Skeletal muscle tissue (tissue), 4 donors: Measurements from ENCODE around the gene PRKG1. TPM values are rescaled to one million over a fixed set of nuclear protein-coding genes. Genes with fewer than 3 reads are reported as not detected.

Source experiments
- H3K27ac ChIP-seq: one replicate; pipeline ENCODE4 v1.7.0; 2013; ENCODE audit warnings: mild to moderate bottlenecking, low read depth, low read length, inconsistent platforms
- H3K27me3 ChIP-seq, 3 donors: one replicate each; pipeline ENCODE4 v1.7.0; 2013; ENCODE audit warnings: low read length in 3 of 3; ENCODE audit not compliant: control insufficient read depth in 3 of 3, insufficient read depth in 3 of 3
- H3K36me3 ChIP-seq, 3 donors: one replicate each; pipeline ENCODE4 v1.7.0; 2013; ENCODE audit warnings: low read length in 3 of 3; ENCODE audit not compliant: control insufficient read depth in 3 of 3, insufficient read depth in 3 of 3
- H3K4me1 ChIP-seq, 3 donors: one replicate each; pipeline ENCODE4 v1.7.0; 2013; ENCODE audit warnings: low read length in 3 of 3, mild to moderate bottlenecking in 3 of 3; ENCODE audit not compliant: control insufficient read depth in 3 of 3, insufficient read depth in 3 of 3
- H3K4me3 ChIP-seq, 3 donors: one replicate each; pipeline ENCODE4 v1.7.0; 2013; ENCODE audit warnings: low read length in 3 of 3
- H3K9ac ChIP-seq, 3 donors: one replicate each; pipeline ENCODE4 v1.7.0; 2013; ENCODE audit warnings: low read length in 3 of 3, mild to moderate bottlenecking in 3 of 3, moderate library complexity in 2 of 3, low read depth in 1 of 3
- H3K9me3 ChIP-seq, 3 donors: one replicate each; pipeline ENCODE4 v1.7.0; 2013; ENCODE audit warnings: low read length in 3 of 3; ENCODE audit not compliant: control insufficient read depth in 3 of 3
- total RNA-seq: library from RNA; depleted of rRNA; stranded (reverse); fragments of >200 nt; gene quantifications from one replicate; pipeline ENCODE4 v1.2.3, GENCODE V29; 2014
- donor health status: Osteomylitis.

The PRKG1 gene
- total RNA-seq, 1 donor from 2014 or later = 44.9 TPM

DNA sequence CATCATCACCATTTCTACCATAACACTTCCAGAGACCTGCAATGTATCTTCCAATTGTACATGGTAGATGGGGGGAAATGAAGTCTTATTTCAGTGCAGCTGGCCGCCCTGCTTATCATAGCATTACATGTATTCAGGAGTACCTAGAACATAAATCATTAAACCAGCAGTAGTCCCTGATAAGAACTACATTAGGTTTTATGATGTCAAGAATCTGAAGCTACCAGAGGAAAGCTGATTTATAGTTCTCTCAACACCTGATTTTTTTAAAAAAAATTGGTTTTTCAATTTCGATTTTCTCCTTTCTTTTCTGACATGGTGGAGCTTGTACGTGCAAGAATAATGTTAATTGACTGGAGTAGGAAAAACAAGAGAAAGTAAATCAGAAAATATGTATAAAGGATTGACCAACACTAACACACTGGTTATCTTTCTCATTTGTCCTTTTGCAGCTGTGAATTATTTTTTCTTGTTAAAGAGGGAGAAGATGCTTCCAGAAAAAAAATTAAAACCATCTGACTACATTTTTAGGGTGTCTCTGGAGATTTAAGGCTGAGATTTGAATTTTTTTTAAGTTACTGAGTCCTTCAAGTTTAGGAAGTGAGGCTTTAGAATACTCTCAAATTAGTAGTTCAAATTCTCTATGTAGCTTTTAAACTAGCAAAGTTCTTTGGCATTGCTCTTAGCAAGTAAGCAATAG, 566.0 kb downstream of the PRKG1 start:
- Histone ChIP-seq H3K27me3 (no peaks in the 10 kb centered on the region), H3K4me3 (no peak overlapping the region), H3K4me1 (peaks cover 0 to 3% (median 0%) of the 10 kb centered on the region in 3 donors), H3K9me3 (no peaks in the 10 kb centered on the region), H3K27ac (no peak overlapping the region), H3K36me3 (no peaks in the 10 kb centered on the region), H3K9ac (no peak overlapping the region)

DNA sequence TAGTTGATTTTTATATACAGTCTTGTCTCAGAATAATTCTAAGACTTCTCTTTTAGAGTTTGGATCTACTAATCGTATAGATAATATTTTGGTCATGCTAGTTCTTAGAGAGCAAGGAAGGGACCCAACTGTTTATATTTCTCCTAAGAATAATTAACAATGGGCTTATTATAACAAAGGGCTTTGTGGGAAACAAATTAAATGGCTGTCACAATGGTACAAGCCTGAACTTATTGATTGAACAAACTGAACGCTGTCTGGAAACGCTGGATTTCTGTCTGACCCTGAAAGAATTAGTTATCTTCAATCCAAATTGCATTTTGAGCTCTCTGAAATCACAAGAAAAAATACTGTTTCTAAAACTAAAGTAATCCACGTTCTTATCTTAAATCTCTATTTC, 568.3 kb downstream of the PRKG1 start:
- Histone ChIP-seq H3K9me3 (no peaks in the 10 kb centered on the region), H3K27ac (no peak overlapping the region), H3K36me3 (no peaks in the 10 kb centered on the region)

DNA sequence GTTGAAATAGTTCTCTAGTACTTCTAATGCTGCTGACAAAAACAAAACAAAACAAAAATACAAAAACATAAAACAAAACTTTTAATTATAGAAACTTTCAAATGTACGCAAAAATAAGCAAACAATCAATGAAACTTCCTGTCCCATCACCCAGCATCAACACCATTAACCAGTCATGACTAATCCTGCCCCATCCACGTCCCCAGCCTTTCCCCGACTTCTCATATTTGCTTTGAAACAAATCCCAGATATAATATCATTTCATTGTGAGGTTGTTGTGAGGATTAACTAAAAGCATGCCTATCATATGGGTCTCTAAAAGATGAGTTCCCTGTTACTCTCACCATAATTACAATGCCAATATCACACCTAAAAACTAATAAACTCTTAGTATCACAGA, 569.4 kb downstream of the PRKG1 start:
- Histone ChIP-seq H3K36me3 (no peaks in the 10 kb centered on the region), H3K4me3 (no peak overlapping the region), H3K27me3 (no peaks in the 10 kb centered on the region), H3K27ac (no peak overlapping the region), H3K9ac (no peak overlapping the region), H3K9me3 (no peaks in the 10 kb centered on the region), H3K4me1 (peaks cover 0 to 3% (median 0%) of the 10 kb centered on the region in 3 donors)

More for the DNA sequence above, 568.3 kb downstream of the PRKG1 start:
- Histone ChIP-seq H3K9ac (no peak overlapping the region), H3K27me3 (no peaks in the 10 kb centered on the region), H3K4me1 (peaks cover 0 to 3% (median 0%) of the 10 kb centered on the region in 3 donors), H3K4me3 (no peak overlapping the region)

DNA sequence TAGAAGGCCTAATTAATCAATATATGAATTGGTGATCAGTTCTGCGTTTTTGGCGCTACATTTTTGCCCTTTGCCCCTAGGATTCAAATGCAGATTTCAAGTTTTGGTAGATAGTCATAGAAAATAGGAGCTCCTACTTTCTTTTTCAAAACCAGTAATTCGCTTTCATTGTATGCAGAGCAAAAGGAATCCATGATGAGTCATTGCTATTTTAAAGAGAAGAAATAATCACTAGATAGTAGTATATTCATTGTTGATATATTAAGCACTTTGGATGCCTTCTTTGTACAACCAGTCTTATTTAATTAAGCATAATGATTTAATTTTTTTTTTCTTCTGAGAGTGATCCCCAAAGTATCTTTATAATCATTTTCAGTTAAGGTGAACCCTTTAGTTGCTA, 574.8 kb downstream of the PRKG1 start:
- Histone ChIP-seq H3K4me1 (no peaks in the 10 kb centered on the region), H3K9ac (no peak overlapping the region), H3K36me3 (no peaks in the 10 kb centered on the region), H3K27me3 (no peaks in the 10 kb centered on the region), H3K27ac (no peak overlapping the region), H3K4me3 (no peak overlapping the region), H3K9me3 (no peaks in the 10 kb centered on the region)

DNA sequence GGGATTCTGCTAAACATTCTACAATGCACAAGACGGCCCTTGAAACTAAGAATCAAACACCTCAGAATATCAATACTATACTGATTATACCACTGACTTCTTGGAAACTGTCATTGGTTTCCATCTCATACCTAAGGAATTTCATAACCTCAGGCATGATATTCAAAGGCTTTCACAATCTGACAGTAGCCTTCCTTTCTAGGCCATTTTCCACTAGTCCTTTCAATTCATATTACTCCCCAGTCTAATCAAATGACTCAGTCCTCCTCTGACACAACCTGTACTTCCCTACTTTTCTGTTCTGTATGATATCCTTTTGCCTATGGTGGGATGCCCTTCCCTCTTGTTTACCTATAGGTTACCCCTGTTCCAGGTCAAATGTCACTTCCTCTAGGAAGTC, 576.8 kb downstream of the PRKG1 start:
- H3K27me3 ChIP-seq = no peaks in the 10 kb centered on the region
- H3K9me3 ChIP-seq = no peaks in the 10 kb centered on the region
- H3K27ac ChIP-seq = no peak overlapping the region
- peaks cover 0 to 4% (median 0%) of the 10 kb centered on the region in 3 donors for H3K4me1 ChIP-seq
- no peak overlapping the region for H3K9ac ChIP-seq
- no peak overlapping the region for H3K4me3 ChIP-seq
- H3K36me3 ChIP-seq = no peaks in the 10 kb centered on the region

DNA sequence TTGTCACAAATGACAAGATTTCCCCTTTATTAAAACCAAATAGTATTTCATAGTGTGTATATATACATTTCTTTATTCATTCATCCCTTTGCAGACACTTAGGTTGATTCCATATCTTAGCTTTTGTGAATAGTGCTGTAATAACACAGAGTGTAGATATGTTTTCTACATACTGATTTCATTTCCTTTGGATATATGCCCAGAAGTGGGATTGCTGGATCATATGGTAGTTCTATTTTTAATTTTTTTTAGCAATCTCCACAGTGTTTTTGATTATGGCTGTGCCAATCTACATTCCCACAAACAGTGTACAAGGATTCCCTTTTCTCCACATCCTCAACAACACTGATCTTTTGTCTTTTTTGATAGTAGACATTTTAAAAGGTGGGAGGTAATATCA, 578.7 kb downstream of the PRKG1 start:
- Histone ChIP-seq H3K36me3 (no peaks in the 10 kb centered on the region), H3K4me1 (peaks cover 0 to 4% (median 0%) of the 10 kb centered on the region in 3 donors), H3K27ac (no peak overlapping the region), H3K9ac (no peak overlapping the region), H3K27me3 (no peaks in the 10 kb centered on the region), H3K9me3 (no peaks in the 10 kb centered on the region), H3K4me3 (no peak overlapping the region)

DNA sequence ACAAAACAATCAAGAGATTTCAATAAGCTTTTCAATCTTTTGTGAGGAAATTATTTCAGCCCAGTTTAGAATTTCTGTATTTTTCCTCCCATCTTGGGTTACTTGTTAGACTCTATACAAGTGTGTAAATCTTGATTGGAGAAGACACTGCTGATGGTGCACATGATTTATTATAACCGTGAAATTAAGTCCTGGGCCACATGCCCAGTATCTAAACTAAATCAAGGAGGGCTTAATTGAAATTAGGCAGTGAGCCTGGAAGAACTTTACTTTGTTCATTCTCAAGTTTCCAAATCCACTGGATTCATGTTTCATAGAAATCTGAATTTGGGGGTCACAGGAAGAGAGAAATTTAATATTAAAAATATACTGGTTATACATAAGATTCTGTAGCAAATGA, 580.6 kb downstream of the PRKG1 start:
- Histone ChIP-seq H3K9me3 (no peaks in the 10 kb centered on the region), H3K9ac (no peak overlapping the region)

DNA sequence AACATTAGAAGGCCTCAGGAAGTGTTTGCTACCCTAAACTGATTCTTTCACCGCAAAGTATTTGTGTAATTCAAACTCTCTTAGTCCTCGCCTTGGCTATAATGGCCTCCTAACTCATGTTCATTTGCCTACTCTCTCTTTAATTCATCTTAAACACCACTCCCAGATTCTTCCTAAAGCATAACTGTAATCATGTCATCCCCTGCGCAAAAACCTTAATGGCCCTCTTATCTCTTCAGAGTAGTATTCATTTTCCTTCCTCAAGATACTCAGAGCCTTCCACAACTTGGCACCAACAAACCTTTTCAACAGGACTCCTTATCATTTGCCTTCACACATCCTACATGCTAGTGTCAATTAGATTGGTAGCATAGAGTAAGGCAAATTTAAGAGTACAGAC, 582.2 kb downstream of the PRKG1 start:
- no peak overlapping the region for H3K4me3 ChIP-seq
- H3K36me3 ChIP-seq = no peaks in the 10 kb centered on the region

More for the DNA sequence above, 580.6 kb downstream of the PRKG1 start:
- Histone ChIP-seq H3K4me3 (no peak overlapping the region), H3K27me3 (no peaks in the 10 kb centered on the region), H3K4me1 (peaks cover 0 to 4% (median 0%) of the 10 kb centered on the region in 3 donors), H3K27ac (no peak overlapping the region), H3K36me3 (no peaks in the 10 kb centered on the region)

DNA sequence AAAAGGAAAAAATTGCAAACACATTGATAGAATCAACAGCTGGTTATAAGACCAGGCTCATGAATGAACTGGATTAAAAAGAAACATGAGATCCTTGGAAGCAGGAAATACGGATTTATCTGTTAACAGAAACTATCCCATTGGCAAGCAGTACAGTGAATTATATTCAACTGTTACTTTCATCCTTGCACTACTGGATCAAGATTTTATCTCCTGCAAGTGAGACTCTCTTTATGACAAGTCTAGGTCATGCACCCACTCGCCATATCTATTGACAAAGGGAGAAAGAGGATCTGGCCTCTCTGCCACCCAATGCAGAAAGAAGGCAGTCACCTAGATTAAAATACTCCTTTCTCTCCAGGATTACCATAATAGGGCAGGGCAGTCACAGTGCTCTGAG, 583.7 kb downstream of the PRKG1 start:
- H3K9me3 ChIP-seq = no peaks in the 10 kb centered on the region
- H3K27me3 ChIP-seq = no peaks in the 10 kb centered on the region
- peaks cover 0 to 4% (median 0%) of the 10 kb centered on the region in 3 donors for H3K4me1 ChIP-seq
- no peak overlapping the region for H3K4me3 ChIP-seq
- H3K36me3 ChIP-seq = no peaks in the 10 kb centered on the region
- H3K27ac ChIP-seq = no peak overlapping the region
- H3K9ac ChIP-seq = no peak overlapping the region

More for the DNA sequence above, 582.2 kb downstream of the PRKG1 start:
- Histone ChIP-seq H3K9me3 (no peaks in the 10 kb centered on the region), H3K27me3 (no peaks in the 10 kb centered on the region), H3K9ac (no peak overlapping the region), H3K27ac (no peak overlapping the region), H3K4me1 (peaks cover 0 to 4% (median 0%) of the 10 kb centered on the region in 3 donors)

DNA sequence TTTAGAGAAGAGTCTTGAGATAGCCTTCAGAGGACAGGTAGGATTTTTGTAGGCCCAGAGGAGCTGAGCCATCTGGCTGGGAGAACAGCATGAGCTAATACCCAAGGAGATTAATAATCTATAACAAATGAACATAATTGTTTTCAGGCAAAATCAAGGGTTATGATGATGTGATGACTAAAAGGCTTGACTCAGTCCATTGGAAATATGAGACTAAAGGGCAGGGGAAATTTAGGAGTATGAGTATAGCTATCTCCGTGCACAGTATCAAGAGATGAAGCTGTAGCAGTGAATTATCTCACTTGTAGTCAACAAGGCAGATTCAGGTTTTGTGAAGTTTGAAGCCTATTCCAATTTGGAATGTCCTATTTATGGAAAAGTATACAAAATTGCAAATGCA, 585.1 kb downstream of the PRKG1 start:
- Histone ChIP-seq H3K4me1 (peaks cover 0 to 4% (median 0%) of the 10 kb centered on the region in 3 donors), H3K9ac (no peak overlapping the region), H3K36me3 (no peaks in the 10 kb centered on the region), H3K27ac (no peak overlapping the region), H3K9me3 (no peaks in the 10 kb centered on the region), H3K27me3 (no peaks in the 10 kb centered on the region), H3K4me3 (no peak overlapping the region)
